Esophagus (tissue), 2 donors: ENCODE results near the gene ZC3HAV1L. TPM values are rescaled to one million over a fixed set of nuclear protein-coding genes. Genes with fewer than 3 reads are reported as not detected.
"Not testable (repeated sequence)": the region's sequence is repeated elsewhere in the genome, so short reads cannot be mapped to it uniquely, and the experiment has no call there.

Experiments used
- H3K27ac ChIP-seq, 2 donors: one replicate each; pipeline ENCODE4 v1.5.1; 2013; ENCODE audit warnings: low read depth in 2 of 2, mild to moderate bottlenecking in 2 of 2, inconsistent platforms in 1 of 2, low read length in 1 of 2, moderate library complexity in 1 of 2
- H3K27me3 ChIP-seq, 2 donors: one replicate each; pipeline ENCODE4 v1.6.1; 2013; ENCODE audit warnings: low read length in 2 of 2, control low read depth in 1 of 2, mild to moderate bottlenecking in 1 of 2; ENCODE audit not compliant: insufficient read depth in 2 of 2, control insufficient read depth in 1 of 2
- H3K36me3 ChIP-seq, 2 donors: one replicate each; pipeline ENCODE4 v1.6.1; 2013; ENCODE audit warnings: low read length in 1 of 2; ENCODE audit not compliant: control insufficient read depth in 2 of 2, insufficient read depth in 2 of 2
- H3K4me1 ChIP-seq, 2 donors: one replicate each; pipeline ENCODE4 v1.6.1; 2013; ENCODE audit warnings: low read length in 1 of 2; ENCODE audit not compliant: control insufficient read depth in 2 of 2, insufficient read depth in 2 of 2
- H3K4me3 ChIP-seq, 2 donors: one replicate each; pipeline ENCODE4 v1.5.1; 2013; ENCODE audit warnings: low read length in 2 of 2, mild to moderate bottlenecking in 2 of 2, low read depth in 1 of 2, moderate library complexity in 1 of 2
- H3K9me3 ChIP-seq, 2 donors: one replicate each; pipeline ENCODE4 v1.6.1; 2013; ENCODE audit warnings: mild to moderate bottlenecking in 2 of 2, low read depth in 1 of 2, low read length in 1 of 2, moderate library complexity in 1 of 2; ENCODE audit not compliant: control insufficient read depth in 2 of 2, insufficient read depth in 1 of 2
- WGBS, 2 donors: extraction: QIAGEN DNeasy Blood & Tissue Kit; methylation state at CpG; one replicate each; pipeline ENCODE4 v1.1.7; 2013; 5-methylcytosine and 5-hydroxymethylcytosine counted together
- polyA plus RNA-seq, 2 donors: library from polyadenylated mRNA; stranded (reverse); fragments of 200-250 nt; gene quantifications; one replicate each; pipeline ENCODE4 v1.2.3, GENCODE V29; 2013
- donor health status: healthy with polysubstance abuse.
- donor health status: Bipolar disorder and iron deficiency.

ZC3HAV1L gene
- polyA plus RNA-seq, 2 donors = 0.92 to 1.1 TPM

GRCh38 chr7:139029353-139029752 lies 6.5 kb downstream of the ZC3HAV1L start:
- H3K4me3 ChIP-seq = no peak overlapping the region

GRCh38 chr7:139026551-139026950 lies 9.3 kb downstream of the ZC3HAV1L start:
- H3K36me3 ChIP-seq = peaks cover 14 to 17% of the 10 kb centered on the region in 2 donors
- 89% methylated on average over 6 of the region's 6 CpGs for WGBS, 2 donors
- H3K27me3 ChIP-seq = no peaks in the 10 kb centered on the region
- H3K9me3 ChIP-seq = no peaks in the 10 kb centered on the region
- H3K4me1 ChIP-seq = no peaks in the 10 kb centered on the region
- H3K27ac ChIP-seq = no peak overlapping the region
- H3K4me3 ChIP-seq = no peak overlapping the region

More at GRCh38 chr7:139029353-139029752, 6.5 kb downstream of the ZC3HAV1L start:
- Histone ChIP-seq H3K27me3 (no peaks in the 10 kb centered on the region), H3K9me3 (no peaks in the 10 kb centered on the region), H3K36me3 (peaks cover 11 to 15% of the 10 kb centered on the region in 2 donors), H3K27ac (no peak overlapping the region), H3K4me1 (peaks cover 0 to under 1% of the 10 kb centered on the region in 2 donors)
- 92 to 93% methylated on average over 3 of the region's 3 CpGs for WGBS, 2 donors

GRCh38 chr7:139025861-139026260 lies 10.0 kb downstream of the ZC3HAV1L start:
- H3K4me1 ChIP-seq, H3K27ac ChIP-seq, H3K27me3 ChIP-seq, H3K9me3 ChIP-seq, H3K4me3 ChIP-seq: not testable (repeated sequence)
- H3K36me3 ChIP-seq = peaks cover 14 to 15% of the 10 kb centered on the region in 2 donors
- WGBS, 2 donors = 87 to 90% methylated on average over 5 of the region's 5 CpGs

GRCh38 chr7:139023076-139023475 lies 12.8 kb downstream of the ZC3HAV1L start:
- H3K4me1 ChIP-seq = no peaks in the 10 kb centered on the region
- WGBS, 2 donors = 79 to 80% methylated on average over 5 of the region's 5 CpGs
- H3K4me3 ChIP-seq = no peak overlapping the region
- no peak overlapping the region for H3K27ac ChIP-seq
- H3K27me3 ChIP-seq = no peaks in the 10 kb centered on the region
- peaks cover 7 to 10% of the 10 kb centered on the region in 2 donors for H3K36me3 ChIP-seq
- H3K9me3 ChIP-seq = no peaks in the 10 kb centered on the region

- H3K27ac ChIP-seq = no peak overlapping the region
- peaks cover 7 to 10% of the 10 kb centered on the region in 2 donors for H3K36me3 ChIP-seq
- H3K4me1 ChIP-seq = no peaks in the 10 kb centered on the region
- H3K4me3 ChIP-seq = no peak overlapping the region
- WGBS, 2 donors = 76 to 82% methylated on average over 4 of the region's 4 CpGs
- no peaks in the 10 kb centered on the region for H3K9me3 ChIP-seq
- no peaks in the 10 kb centered on the region for H3K27me3 ChIP-seq
These were observed 13.6 kb downstream of the ZC3HAV1L start for GRCh38 chr7:139022286-139022685.

- no peak overlapping the region for H3K27ac ChIP-seq
- no peaks in the 10 kb centered on the region for H3K27me3 ChIP-seq
- no peak overlapping the region for H3K4me3 ChIP-seq
- WGBS, 2 donors = 78 to 82% methylated on average over 3 of the region's 3 CpGs
- no peaks in the 10 kb centered on the region for H3K9me3 ChIP-seq
- H3K4me1 ChIP-seq = no peaks in the 10 kb centered on the region
- H3K36me3 ChIP-seq = peaks cover 2 to 3% of the 10 kb centered on the region in 2 donors
These were observed 16.9 kb downstream of the ZC3HAV1L start for GRCh38 chr7:139018910-139019309.

GRCh38 chr7:139016931-139017511 lies 18.8 kb downstream of the ZC3HAV1L start:
- Histone ChIP-seq H3K4me3 (no peak overlapping the region), H3K27me3 (no peaks in the 10 kb centered on the region), H3K36me3 (no peaks in the 10 kb centered on the region), H3K4me1 (no peaks in the 10 kb centered on the region), H3K27ac (no peak overlapping the region), H3K9me3 (no peaks in the 10 kb centered on the region)
- WGBS, 2 donors = 23 to 26% methylated on average over 7 of the region's 7 CpGs

- no peaks in the 10 kb centered on the region for H3K27me3 ChIP-seq
- WGBS, 2 donors = 87 to 91% methylated on average over 3 of the region's 3 CpGs
- H3K4me3 ChIP-seq = no peak overlapping the region
- H3K4me1 ChIP-seq = no peaks in the 10 kb centered on the region
- no peak overlapping the region for H3K27ac ChIP-seq
- H3K9me3 ChIP-seq = no peaks in the 10 kb centered on the region
- no peaks in the 10 kb centered on the region for H3K36me3 ChIP-seq
These were observed 24.5 kb downstream of the ZC3HAV1L start for GRCh38 chr7:139011373-139011772.

- Histone ChIP-seq H3K27ac (no peak overlapping the region), H3K9me3 (no peaks in the 10 kb centered on the region), H3K4me3 (no peak overlapping the region), H3K36me3 (no peaks in the 10 kb centered on the region), H3K4me1 (no peaks in the 10 kb centered on the region), H3K27me3 (no peaks in the 10 kb centered on the region)
These were observed 31.3 kb downstream of the ZC3HAV1L start for GRCh38 chr7:139004321-139005090.

- no peak overlapping the region for H3K27ac ChIP-seq
These were observed 36.4 kb downstream of the ZC3HAV1L start for GRCh38 chr7:138999414-138999813.

More at GRCh38 chr7:138999414-138999813, 36.4 kb downstream of the ZC3HAV1L start:
- Histone ChIP-seq H3K9me3 (no peaks in the 10 kb centered on the region), H3K4me1 (no peaks in the 10 kb centered on the region), H3K36me3 (no peaks in the 10 kb centered on the region), H3K4me3 (no peak overlapping the region), H3K27me3 (no peaks in the 10 kb centered on the region)
- 72 to 88% methylated on average over 3 of the region's 3 CpGs for WGBS, 2 donors
